Kidney (tissue), 14 donors: ENCODE results near the gene RHOT1. TPM values are rescaled to one million over a fixed set of nuclear protein-coding genes. Genes with fewer than 3 reads are reported as not detected.

Experiments
- DNase-seq, 5 donors: peaks; one replicate each; pipeline ENCODE4 v3.0.0-alpha.2; 2013 to 2020
- FAIRE-seq: peaks from 2 replicates; lab custom pipeline; 2012; peaks lifted over from hg19 to GRCh38; lab: Jason Lieb, UNC
- H3K27ac ChIP-seq, 2 donors: one replicate each; pipeline ENCODE4 v1.7.0; 2013; ENCODE audit warnings: low read depth in 2 of 2, low read length in 2 of 2, inconsistent platforms in 1 of 2
- H3K27me3 ChIP-seq: one replicate; pipeline ENCODE4 v1.7.1; 2013; ENCODE audit warnings: low read length, inconsistent platforms; ENCODE audit not compliant: control insufficient read depth, insufficient read depth
- H3K36me3 ChIP-seq, 3 donors: one replicate each; pipeline versions ENCODE4 v1.7.0 to v1.7.1; 2013; ENCODE audit warnings: low read length in 3 of 3, control low read depth in 1 of 3, inconsistent platforms in 1 of 3; ENCODE audit not compliant: insufficient read depth in 3 of 3, control insufficient read depth in 2 of 3
- H3K4me1 ChIP-seq, 3 donors: one replicate each; pipeline versions ENCODE4 v1.7.0 to v1.7.1; 2013; ENCODE audit warnings: low read length in 3 of 3, inconsistent platforms in 1 of 3, low read depth in 1 of 3; ENCODE audit not compliant: control insufficient read depth in 2 of 3, insufficient read depth in 2 of 3
- H3K4me3 ChIP-seq, 3 donors: one replicate each; pipeline versions ENCODE4 v1.7.0 to v1.8.1; 2013; ENCODE audit warnings: low read length in 3 of 3, control low read depth in 1 of 3, inconsistent platforms in 1 of 3
- H3K9ac ChIP-seq, 3 donors: one replicate each; pipeline versions ENCODE4 v1.7.0 to v1.7.1; 2013; ENCODE audit warnings: low read length in 3 of 3, control low read depth in 1 of 3, inconsistent platforms in 1 of 3
- H3K9me3 ChIP-seq, 3 donors: one replicate each; pipeline versions ENCODE4 v1.7.0 to v1.7.1; 2013; ENCODE audit warnings: low read length in 3 of 3, control low read depth in 1 of 3, inconsistent platforms in 1 of 3; ENCODE audit not compliant: control insufficient read depth in 2 of 3, insufficient read depth in 1 of 3
- intact Hi-C: fragments of 100-400 bp; cut with DNase I; formaldehyde crosslinking; loops from one replicate; pipeline ENCODE4 v1.11.1; 2022
- polyA plus RNA-seq: library from polyadenylated mRNA; stranded (reverse); fragments of 350-450 nt; fragmentation: Illumina TruSeq; extraction: RNeasy Lipid Tissue Mini Kit (QIAGEN cat#74804); gene quantifications from one replicate; pipeline ENCODE4 v1.2.3, GENCODE V29; 2014; ENCODE audit warnings: low read depth, low replicate concordance; ENCODE audit not compliant: insufficient read depth
- total RNA-seq: library from RNA; stranded (reverse); fragmentation: NEBNext Ultra II Directional; extraction: Animal tissue kit (Norgen Biotek cat#: 25700); gene quantifications from one replicate; pipeline ENCODE4 v1.2.1, GENCODE V29; 2021
- TF ChIP-seq, protein P1 (sequence below): IDR thresholded peaks from 3 replicates; pipeline ENCODE4 v1.5.1; 2012; ENCODE audit warnings: mild to moderate bottlenecking, moderate library complexity, borderline replicate concordance; ENCODE audit not compliant: insufficient read depth; ENCODE audit errors: extremely low read depth
- donor health status: control.
- donor health status: control.
- donor health status: control.
- donor health status: control.
- donor health status: control.
- donor health status: DM: yes; HTN: yes; CAD: no.
- donor health status: Normal renal cell carcinoma (clear cell type).

Gene RHOT1
- total and polyA plus RNA-seq, 2 donors from 2014 or later: 25.6 to 30.4 TPM

DNA sequence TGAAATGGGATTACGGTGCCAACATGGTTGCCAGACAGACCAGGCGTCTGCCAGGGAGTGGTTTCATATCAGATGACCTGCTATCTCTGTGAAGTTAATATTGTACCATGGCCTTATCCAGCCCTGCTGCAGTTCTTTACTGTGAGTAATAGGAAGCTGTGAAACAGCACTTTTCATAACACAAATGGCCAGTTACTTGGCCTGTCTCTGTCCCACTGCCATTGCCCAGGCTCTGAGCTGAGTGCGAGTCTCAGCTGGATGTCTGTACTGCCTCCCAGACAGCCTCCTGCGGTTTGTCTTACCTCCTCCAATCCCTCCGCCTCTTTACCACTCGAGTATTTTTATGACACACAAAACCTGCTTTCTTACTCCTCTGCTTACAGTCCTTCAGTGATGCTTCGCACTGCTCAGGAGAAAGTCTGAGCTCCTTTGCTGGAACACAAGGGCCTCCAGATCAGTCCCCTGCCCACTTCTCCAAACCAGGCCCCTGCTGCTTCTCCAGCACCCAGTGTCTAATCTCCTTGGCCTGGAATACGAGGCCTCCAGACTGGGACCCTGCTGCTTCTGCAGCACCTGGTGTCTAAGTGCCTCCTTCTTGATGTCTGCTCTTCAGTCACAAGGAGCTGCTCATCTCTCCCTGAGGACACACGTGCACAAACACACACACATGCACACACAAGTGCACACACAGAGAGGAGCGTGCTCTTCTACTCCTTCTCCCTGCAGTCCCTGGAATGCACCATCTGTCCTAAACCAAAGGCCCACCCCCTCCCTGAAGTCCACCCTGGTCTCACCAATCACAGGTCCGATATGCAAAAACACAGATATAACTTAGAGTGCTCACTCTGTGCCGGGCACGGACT is 17.1 kb upstream of the RHOT1 start:
- intact Hi-C loops: no loop called here
- DNase-seq (no peak), FAIRE-seq (no peak)
- TF ChIP-seq, protein P1, sequence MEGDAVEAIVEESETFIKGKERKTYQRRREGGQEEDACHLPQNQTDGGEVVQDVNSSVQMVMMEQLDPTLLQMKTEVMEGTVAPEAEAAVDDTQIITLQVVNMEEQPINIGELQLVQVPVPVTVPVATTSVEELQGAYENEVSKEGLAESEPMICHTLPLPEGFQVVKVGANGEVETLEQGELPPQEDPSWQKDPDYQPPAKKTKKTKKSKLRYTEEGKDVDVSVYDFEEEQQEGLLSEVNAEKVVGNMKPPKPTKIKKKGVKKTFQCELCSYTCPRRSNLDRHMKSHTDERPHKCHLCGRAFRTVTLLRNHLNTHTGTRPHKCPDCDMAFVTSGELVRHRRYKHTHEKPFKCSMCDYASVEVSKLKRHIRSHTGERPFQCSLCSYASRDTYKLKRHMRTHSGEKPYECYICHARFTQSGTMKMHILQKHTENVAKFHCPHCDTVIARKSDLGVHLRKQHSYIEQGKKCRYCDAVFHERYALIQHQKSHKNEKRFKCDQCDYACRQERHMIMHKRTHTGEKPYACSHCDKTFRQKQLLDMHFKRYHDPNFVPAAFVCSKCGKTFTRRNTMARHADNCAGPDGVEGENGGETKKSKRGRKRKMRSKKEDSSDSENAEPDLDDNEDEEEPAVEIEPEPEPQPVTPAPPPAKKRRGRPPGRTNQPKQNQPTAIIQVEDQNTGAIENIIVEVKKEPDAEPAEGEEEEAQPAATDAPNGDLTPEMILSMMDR: no peak
- H3K27me3 ChIP-seq: no peaks in the 10 kb centered on the region
- no peaks in the 10 kb centered on the region for H3K36me3 ChIP-seq
- H3K4me3 ChIP-seq: no peak overlapping the region
- no peak overlapping the region for H3K27ac ChIP-seq
- H3K4me1 ChIP-seq: no peaks in the 10 kb centered on the region
- H3K9ac ChIP-seq: no peak overlapping the region
- no peaks in the 10 kb centered on the region for H3K9me3 ChIP-seq

- Histone ChIP-seq H3K27me3 (no peaks in the 10 kb centered on the region), H3K36me3 (no peaks in the 10 kb centered on the region), H3K9me3 (no peaks in the 10 kb centered on the region), H3K9ac (no peak overlapping the region), H3K4me3 (no peak overlapping the region), H3K27ac (no peak overlapping the region), H3K4me1 (no peaks in the 10 kb centered on the region)
- TF ChIP-seq, protein P1: no peak
- FAIRE-seq (no peak), DNase-seq (no peak)
- intact Hi-C loops: no loop called here
Observed at GRCh38 chr17:32125848-32126153, 16.5 kb upstream of the RHOT1 start.

DNA sequence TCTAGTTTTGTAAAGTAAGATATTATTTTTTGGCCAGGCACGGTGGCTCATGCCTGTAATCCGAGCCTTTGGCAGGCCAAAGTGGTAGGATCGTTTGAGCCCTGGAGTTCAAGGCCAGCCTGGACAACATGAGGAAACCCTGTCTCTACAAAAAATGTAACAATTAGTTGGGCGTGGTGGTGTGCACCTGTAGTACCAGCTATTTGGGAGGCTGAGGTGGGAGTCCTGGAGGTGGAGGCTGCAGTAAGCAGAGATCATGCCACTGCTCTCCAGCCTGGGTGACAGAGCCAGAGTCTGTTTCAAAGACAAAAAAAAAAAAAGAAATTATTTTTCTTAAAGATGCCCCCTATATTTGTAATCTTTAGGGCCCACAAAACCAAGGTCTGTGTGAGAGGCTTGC is 16.0 kb upstream of the RHOT1 start:
- FAIRE-seq: no peak
- Histone ChIP-seq H3K9ac (no peak overlapping the region), H3K9me3 (no peaks in the 10 kb centered on the region), H3K4me1 (no peaks in the 10 kb centered on the region), H3K36me3 (no peaks in the 10 kb centered on the region), H3K27me3 (no peaks in the 10 kb centered on the region), H3K4me3 (no peak overlapping the region), H3K27ac (no peak overlapping the region)
- intact Hi-C loops: no loop called here
- no peak for DNase-seq
- TF ChIP-seq, protein P1: no peak
